NT2/D1 (cell line): Measurements from ENCODE around the gene CDRT4.
"Not testable (repeated sequence)": the region's sequence is repeated elsewhere in the genome, so short reads cannot be mapped to it uniquely, and the experiment has no call there.

Experiments
- DNase-seq: peaks from one replicate; pipeline ENCODE4 v3.0.0-alpha.2; 2011; ENCODE audit warnings: low read depth, low spot score
- H3K27me3 ChIP-seq: 2 replicates; pipeline ENCODE4 v1.6.0; 2011; ENCODE audit warnings: mild to moderate bottlenecking; ENCODE audit not compliant: insufficient read length, insufficient read depth
- H3K36me3 ChIP-seq: 2 replicates; pipeline ENCODE4 v1.6.1; 2011; ENCODE audit warnings: mild to moderate bottlenecking, low read length, mixed read lengths; ENCODE audit not compliant: insufficient read depth, insufficient read length
- H3K4me1 ChIP-seq: 2 replicates; pipeline ENCODE4 v1.5.1; 2011; ENCODE audit not compliant: insufficient read depth, insufficient read length
- H3K4me3 ChIP-seq: 2 replicates; pipeline ENCODE4 v1.5.1; 2011; ENCODE audit warnings: low read depth; ENCODE audit not compliant: insufficient read length
- H3K9ac ChIP-seq: 2 replicates; pipeline ENCODE4 v1.6.0; 2011; ENCODE audit warnings: low read depth; ENCODE audit not compliant: insufficient read length
- H3K9me3 ChIP-seq: 2 replicates; pipeline ENCODE4 v1.5.1; 2011; ENCODE audit warnings: mild to moderate bottlenecking, low read length; ENCODE audit not compliant: insufficient read depth
- SUZ12 ChIP-seq: IDR thresholded peaks from 2 replicates; pipeline ENCODE4 v1.6.1; 2011; ENCODE audit not compliant: insufficient read length, insufficient read depth; ENCODE audit errors: extremely low read depth
- YY1 ChIP-seq: IDR thresholded peaks from 2 replicates; pipeline ENCODE4 v1.6.1; 2011; ENCODE audit not compliant: insufficient read length, insufficient read depth
- ZNF274 ChIP-seq: IDR thresholded peaks from 2 replicates; pipeline ENCODE4 v1.6.1; 2011; ENCODE audit warnings: mild to moderate bottlenecking, low read depth, low read length

Gene CDRT4

GRCh38 chr17:15510361-15510760, 42.9 kb upstream of the CDRT4 start:
- H3K4me1 ChIP-seq, result peaks cover 2% of the 10 kb centered on the region
- no peak overlapping the region for H3K4me3 ChIP-seq
- peaks cover 44% of the 10 kb centered on the region for H3K36me3 ChIP-seq
- H3K9ac ChIP-seq, result no peak overlapping the region
- H3K9me3 ChIP-seq, result no peaks in the 10 kb centered on the region
- TF ChIP-seq SUZ12, result no peak
- TF ChIP-seq YY1, result no peak
- no peak for TF ChIP-seq ZNF274
- DNase-seq, result no peak
- no peaks in the 10 kb centered on the region for H3K27me3 ChIP-seq

DNA sequence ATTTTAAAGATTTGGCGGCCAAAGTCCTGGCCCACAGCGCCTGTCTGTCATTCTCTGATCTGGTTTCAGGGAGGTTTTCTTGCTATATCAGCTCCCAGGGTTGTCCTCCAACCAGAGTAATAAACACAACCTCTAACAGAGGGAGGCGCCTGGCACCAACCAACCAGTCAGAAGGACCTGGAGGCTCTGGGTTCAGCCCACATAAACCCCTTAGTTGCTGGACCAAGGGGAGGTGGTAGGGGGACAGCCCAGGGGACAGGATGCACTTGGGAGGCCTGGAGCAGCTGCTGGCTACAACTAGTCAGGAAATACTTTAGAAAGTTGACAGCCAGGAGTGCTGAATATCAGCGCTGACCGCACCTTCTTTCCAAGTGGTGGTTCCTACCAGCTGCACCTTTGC, 41.7 kb upstream of the CDRT4 start:
- Histone ChIP-seq H3K4me3 (no peak overlapping the region), H3K9me3 (no peaks in the 10 kb centered on the region)

DNA sequence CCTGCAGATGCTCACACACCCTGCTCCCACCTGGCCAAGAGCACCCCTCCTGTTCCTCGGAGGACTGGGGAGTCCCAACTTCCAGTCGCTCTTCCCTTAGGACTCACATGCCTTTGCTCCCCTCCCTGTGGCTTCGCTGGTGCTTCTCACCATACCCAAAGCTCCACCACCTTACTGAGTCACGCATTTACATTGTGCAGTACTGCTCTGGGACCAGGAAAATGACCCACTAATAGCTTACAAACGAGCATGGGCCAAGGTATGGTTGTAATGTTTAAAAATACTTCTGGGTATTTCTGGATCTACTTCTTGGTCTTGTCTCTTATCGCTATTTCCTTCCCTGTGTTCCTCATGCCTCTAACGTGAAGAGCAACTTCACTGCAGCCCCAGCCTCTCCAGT, 41.0 kb upstream of the CDRT4 start:
- no peak overlapping the region for H3K9ac ChIP-seq
- H3K4me1 ChIP-seq, result peaks cover 2% of the 10 kb centered on the region
- peaks cover 31% of the 10 kb centered on the region for H3K36me3 ChIP-seq
- no peaks in the 10 kb centered on the region for H3K9me3 ChIP-seq
- no peak overlapping the region for H3K4me3 ChIP-seq
- H3K27me3 ChIP-seq, result no peaks in the 10 kb centered on the region
- DNase-seq, result no peak
- TF ChIP-seq ZNF274 (no peak), YY1 (no peak), SUZ12 (no peak)

More for the DNA sequence above, 41.7 kb upstream of the CDRT4 start:
- no peak overlapping the region for H3K9ac ChIP-seq
- no peaks in the 10 kb centered on the region for H3K27me3 ChIP-seq
- TF ChIP-seq YY1, result no peak
- TF ChIP-seq SUZ12, result no peak
- TF ChIP-seq ZNF274, result no peak
- peaks cover 37% of the 10 kb centered on the region for H3K36me3 ChIP-seq
- DNase-seq, result no peak
- peaks cover 2% of the 10 kb centered on the region for H3K4me1 ChIP-seq

DNA sequence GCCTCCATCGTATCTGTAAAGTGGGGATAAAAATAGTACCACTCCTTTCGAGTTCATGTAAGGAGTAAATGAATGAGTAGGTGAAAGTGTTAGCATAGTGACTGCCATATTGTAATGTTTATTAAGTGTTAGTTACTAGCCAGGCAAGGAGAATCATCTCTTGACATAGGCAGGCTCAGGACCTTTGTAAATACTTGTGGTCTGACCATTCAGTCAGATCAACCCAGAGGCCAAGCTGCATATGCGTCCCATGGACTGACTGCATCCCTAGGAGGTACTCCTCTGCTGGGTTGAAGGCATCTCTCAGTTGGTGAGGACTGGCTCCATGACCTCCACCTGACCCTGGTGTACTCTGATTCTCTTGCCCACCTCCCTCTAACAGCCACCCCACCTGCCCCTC, 40.5 kb upstream of the CDRT4 start:
- TF ChIP-seq ZNF274, result no peak
- no peak for TF ChIP-seq SUZ12
- no peak for TF ChIP-seq YY1
- DNase-seq, result no peak
- Histone ChIP-seq H3K9ac (no peak overlapping the region), H3K4me1 (peaks cover 2% of the 10 kb centered on the region), H3K4me3 (no peak overlapping the region), H3K9me3 (no peaks in the 10 kb centered on the region), H3K27me3 (no peaks in the 10 kb centered on the region), H3K36me3 (peaks cover 31% of the 10 kb centered on the region)

- Histone ChIP-seq H3K36me3 (peaks cover 28% of the 10 kb centered on the region), H3K27me3 (no peaks in the 10 kb centered on the region), H3K4me3 (no peak overlapping the region), H3K4me1 (peaks cover 2% of the 10 kb centered on the region), H3K9ac (no peak overlapping the region), H3K9me3 (no peaks in the 10 kb centered on the region)
- TF ChIP-seq SUZ12 (no peak), YY1 (no peak), ZNF274 (no peak)
- no peak for DNase-seq
These were observed 39.6 kb upstream of the CDRT4 start for GRCh38 chr17:15507001-15507400.

DNA sequence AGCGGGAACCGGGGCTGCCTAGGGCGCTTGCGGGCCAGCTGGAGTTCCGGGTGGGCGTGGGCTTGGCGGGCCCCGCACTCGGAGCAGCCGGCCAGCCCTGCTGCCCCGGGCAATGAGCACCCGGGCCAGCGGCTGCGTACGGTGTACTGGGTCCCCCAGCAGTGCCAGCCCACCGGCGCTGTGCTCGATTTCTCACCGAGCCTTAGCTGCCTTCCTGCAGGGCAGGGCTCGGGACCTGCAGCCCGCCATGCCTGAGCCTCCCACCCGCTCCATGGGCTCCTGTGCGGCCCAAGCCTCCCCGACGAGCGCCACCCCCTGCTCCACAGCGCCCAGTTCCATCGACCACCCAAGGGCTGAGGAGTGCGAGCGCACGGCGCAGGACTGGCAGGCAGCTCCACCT, 38.3 kb upstream of the CDRT4 start:
- not testable (repeated sequence) for H3K9me3 ChIP-seq, H3K4me3 ChIP-seq, H3K4me1 ChIP-seq, H3K27me3 ChIP-seq, H3K9ac ChIP-seq, DNase-seq
- H3K36me3 ChIP-seq, result peaks cover 33% of the 10 kb centered on the region

DNA sequence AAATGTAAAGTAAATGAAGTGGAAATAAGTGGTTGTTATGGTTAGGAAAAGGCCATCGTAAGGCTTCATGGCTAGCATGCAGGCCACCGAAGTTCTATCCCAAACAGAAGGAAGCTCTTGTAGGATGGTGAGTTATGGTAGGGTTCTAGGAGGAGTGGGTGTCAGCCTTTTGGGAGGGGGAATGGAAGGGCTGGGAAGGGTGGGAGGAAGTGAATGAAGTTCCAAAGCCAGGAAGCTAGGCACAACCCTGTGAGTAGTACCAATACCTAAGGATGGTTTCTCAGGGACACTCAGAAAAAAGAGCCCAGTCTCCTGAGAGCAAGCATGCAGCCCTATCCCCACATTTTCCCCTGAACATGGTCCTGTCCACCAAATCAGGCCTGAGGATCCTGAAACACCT, 36.3 kb upstream of the CDRT4 start:
- DNase-seq, result no peak
- Histone ChIP-seq H3K4me3 (no peak overlapping the region), H3K4me1 (peaks cover 2% of the 10 kb centered on the region), H3K36me3 (peaks cover 44% of the 10 kb centered on the region), H3K27me3 (no peaks in the 10 kb centered on the region), H3K9ac (no peak overlapping the region), H3K9me3 (no peaks in the 10 kb centered on the region)
- TF ChIP-seq ZNF274, result no peak
- no peak for TF ChIP-seq SUZ12
- no peak for TF ChIP-seq YY1
